GM23248 (cell line): ENCODE measurements around the gene VAMP5.

Experiments
- EZH2 ChIP-seq: fragments of 200-600 bp; sonication (generic); IDR thresholded peaks from 2 replicates; pipeline ENCODE4 v1.6.1; 2018; ENCODE audit warnings: antibody characterized with exemption, mild to moderate bottlenecking; ENCODE audit not compliant: insufficient read depth, poor library complexity, severe bottlenecking
- EZH2phosphoT487 ChIP-seq: fragments of 200-600 bp; sonication (generic); IDR thresholded peaks from 2 replicates; pipeline ENCODE4 v1.6.1; 2018; ENCODE audit warnings: antibody characterized with exemption, moderate library complexity, mild to moderate bottlenecking, low read depth; ENCODE audit not compliant: insufficient read depth

- no peak for TF ChIP-seq EZH2
- no peak for TF ChIP-seq EZH2phosphoT487
Measured at GRCh38 chr2:85554980-85555612, 29.1 kb upstream of the VAMP5 start.
